HTERT RPE-1 (cell line): ENCODE results near the gene GLO1.

ENCODE experiments used
- in situ Hi-C: fragments of 300-500 bp; cut with MboI; formaldehyde crosslinking; loops from 4 replicates; pipeline ENCODE4 v1.14.3; 2020; ENCODE audit warnings: low sequenced_read_pairs

Gene GLO1

GRCh38 chr6:38673397-38674165, 29.4 kb downstream of the GLO1 start:
- in situ Hi-C loops: no loop called here

GRCh38 chr6:38671885-38672467, 31.0 kb downstream of the GLO1 start:
- in situ Hi-C loops: no loop called here

GRCh38 chr6:38658418-38659167, 44.4 kb downstream of the GLO1 start:
- in situ Hi-C loops: no loop called here

- in situ Hi-C loops: no loop called here
These were observed 46.0 kb downstream of the GLO1 start for GRCh38 chr6:38656896-38657295.

GRCh38 chr6:38654263-38654662, 48.7 kb downstream of the GLO1 start:
- in situ Hi-C loops: no loop called here

GRCh38 chr6:38651121-38651784, 51.7 kb downstream of the GLO1 start:
- in situ Hi-C loops: no loop called here

- in situ Hi-C loops: no loop called here
These were observed 52.7 kb downstream of the GLO1 start for GRCh38 chr6:38650207-38650752.

GRCh38 chr6:38649744-38650143, 53.2 kb downstream of the GLO1 start:
- in situ Hi-C loops: no loop called here

- in situ Hi-C loops: no loop called here
These were observed 54.3 kb downstream of the GLO1 start for GRCh38 chr6:38648629-38649028.

- in situ Hi-C loops: no loop called here
These were observed 56.6 kb downstream of the GLO1 start for GRCh38 chr6:38646166-38646878.

- in situ Hi-C loops: no loop called here
These were observed 58.0 kb downstream of the GLO1 start for GRCh38 chr6:38644951-38645350.

GRCh38 chr6:38640216-38640909, 62.6 kb downstream of the GLO1 start:
- in situ Hi-C loops: no loop called here

- in situ Hi-C loops: no loop called here
These were observed 63.3 kb downstream of the GLO1 start, which contains the start of gene BTBD9 for GRCh38 chr6:38639498-38640215. Gene BTBD9 (minus strand): TSS chr6:38639929.

GRCh38 chr6:38638941-38639497, 63.9 kb downstream of the GLO1 start:
- in situ Hi-C loops: no loop called here

- in situ Hi-C loops: no loop called here
These were observed 65.2 kb downstream of the GLO1 start for GRCh38 chr6:38637756-38638155.

- in situ Hi-C loops: no loop called here
These were observed 66.9 kb downstream of the GLO1 start for GRCh38 chr6:38636027-38636426.

GRCh38 chr6:38634518-38634917, 68.4 kb downstream of the GLO1 start:
- in situ Hi-C loops: no loop called here

- in situ Hi-C loops: no loop called here
These were observed 70.5 kb downstream of the GLO1 start for GRCh38 chr6:38632490-38632889.
